Ramos (cell line): ENCODE measurements around the gene CHCHD1.
"Not testable (repeated sequence)": the region's sequence is repeated elsewhere in the genome, so short reads cannot be mapped to it uniquely, and the experiment has no call there.

Experiments used
- in situ Hi-C: fragments of 300-500 bp; cut with MboI; formaldehyde crosslinking; loops from one replicate; pipeline ENCODE4 v1.14.3; 2022; ENCODE audit warnings: low sequenced_read_pairs; ENCODE audit not compliant: unreplicated experiment

The CHCHD1 gene

GRCh38 chr10:73781879-73782748 is at the start of gene CHCHD1:
Gene CHCHD1, plus strand, starts transcription at chr10:73782048. Its CDS starts 28 bp downstream, at chr10:73782076.
- in situ Hi-C loops, result no loop called here

DNA sequence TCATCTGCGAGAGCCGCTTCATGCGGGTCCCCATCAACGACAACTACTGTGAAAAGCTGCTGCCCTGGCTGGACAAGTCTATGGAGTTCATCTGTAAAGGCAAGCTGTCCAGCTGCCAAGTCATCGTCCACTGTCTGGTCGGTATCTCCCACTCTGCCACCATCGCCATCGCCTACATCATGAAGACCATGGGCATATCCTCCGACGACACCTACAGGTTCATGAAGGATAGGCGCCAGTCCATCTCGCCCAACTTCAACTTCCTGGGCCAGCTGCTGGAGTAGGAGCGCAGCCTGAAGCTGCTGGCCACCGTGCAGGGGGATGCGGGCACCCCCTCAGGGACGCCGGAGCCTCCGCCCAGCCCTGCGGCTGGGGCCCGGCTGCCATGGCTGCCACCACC is 49.4 kb upstream of the CHCHD1 start:
- in situ Hi-C loops, result no loop called here

- in situ Hi-C loops, result no loop called here
Observed at GRCh38 chr10:73732931-73733623, 48.8 kb upstream of the CHCHD1 start.

DNA sequence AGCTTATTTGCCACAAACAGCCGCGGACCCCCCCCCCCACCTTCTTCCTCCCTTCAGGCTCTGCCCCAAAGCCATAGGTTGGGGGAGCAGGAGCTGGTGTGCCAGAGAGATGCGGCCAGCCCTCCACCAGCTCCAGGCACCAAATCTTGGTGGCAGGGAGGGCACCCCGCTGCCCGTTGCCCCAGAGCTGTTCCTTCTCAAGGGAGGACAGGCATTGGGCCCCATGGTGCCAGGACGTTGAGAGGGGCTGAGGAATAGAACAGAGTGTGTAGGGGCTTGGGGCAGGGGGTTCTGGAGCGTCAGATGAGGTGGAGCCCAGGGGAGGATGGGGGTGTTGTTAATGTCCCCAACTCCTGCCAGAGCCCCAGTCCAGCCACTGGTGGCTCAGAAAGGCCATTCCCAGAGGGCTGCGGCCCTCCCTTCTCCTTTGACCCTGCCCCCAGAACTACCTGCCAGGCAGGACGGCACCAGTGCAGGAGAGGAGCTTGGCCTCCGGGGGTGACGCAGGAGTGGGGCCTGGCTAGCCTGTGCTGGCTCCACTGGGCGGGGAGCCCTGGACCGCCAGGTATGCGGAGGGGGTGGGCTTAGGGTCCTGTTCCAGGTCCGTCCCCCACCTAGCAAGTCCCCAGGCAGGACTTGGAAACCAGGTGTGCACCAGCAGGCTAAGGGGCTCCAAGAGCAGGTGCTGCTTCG is 47.7 kb upstream of the CHCHD1 start:
- in situ Hi-C loops, result no loop called here

GRCh38 chr10:73734796-73735305 is 47.0 kb upstream of the CHCHD1 start:
- in situ Hi-C loops, result no loop called here

DNA sequence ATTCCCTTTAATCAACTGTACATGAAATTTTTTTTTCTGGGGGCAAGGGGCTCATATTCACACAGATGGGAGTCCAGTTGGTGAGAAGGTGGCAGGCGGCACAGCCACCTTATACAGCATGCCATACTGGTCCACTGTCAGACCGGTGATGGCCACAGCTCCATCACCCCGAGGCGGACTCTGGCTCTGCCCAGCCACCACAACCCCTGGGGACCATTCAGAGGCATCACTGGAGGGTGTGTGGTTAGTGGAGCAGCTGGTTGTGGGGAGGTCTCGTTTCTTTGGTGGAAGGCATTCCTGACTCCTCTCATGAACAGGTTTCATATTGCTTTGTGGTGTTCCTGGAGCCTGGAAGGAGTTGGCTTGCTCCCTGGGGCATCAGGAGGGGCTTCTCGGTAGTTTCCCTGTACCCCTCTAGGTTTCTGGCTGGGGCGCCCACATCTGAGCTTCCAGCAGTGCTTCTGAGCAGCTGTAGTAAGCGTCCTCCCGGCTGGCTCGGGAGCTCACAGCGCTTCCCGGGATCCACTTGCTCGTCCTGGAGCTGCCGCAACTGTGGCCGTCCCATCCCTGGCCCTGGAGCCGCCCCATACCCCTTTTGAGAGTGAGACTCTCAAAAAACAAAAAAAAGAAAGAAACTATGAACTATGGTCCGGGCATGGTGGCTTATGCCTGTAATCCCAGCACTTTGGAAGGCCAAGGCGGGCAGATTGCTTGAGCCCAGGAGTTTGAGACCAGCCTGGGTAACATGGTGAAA is 41.2 kb upstream of the CHCHD1 start:
- in situ Hi-C loops, result not testable (repeated sequence)

GRCh38 chr10:73742454-73742734 is 39.5 kb upstream of the CHCHD1 start:
- in situ Hi-C loops, result no loop called here

- in situ Hi-C loops, result no loop called here
Observed at GRCh38 chr10:73743327-73743904, 38.4 kb upstream of the CHCHD1 start.

DNA sequence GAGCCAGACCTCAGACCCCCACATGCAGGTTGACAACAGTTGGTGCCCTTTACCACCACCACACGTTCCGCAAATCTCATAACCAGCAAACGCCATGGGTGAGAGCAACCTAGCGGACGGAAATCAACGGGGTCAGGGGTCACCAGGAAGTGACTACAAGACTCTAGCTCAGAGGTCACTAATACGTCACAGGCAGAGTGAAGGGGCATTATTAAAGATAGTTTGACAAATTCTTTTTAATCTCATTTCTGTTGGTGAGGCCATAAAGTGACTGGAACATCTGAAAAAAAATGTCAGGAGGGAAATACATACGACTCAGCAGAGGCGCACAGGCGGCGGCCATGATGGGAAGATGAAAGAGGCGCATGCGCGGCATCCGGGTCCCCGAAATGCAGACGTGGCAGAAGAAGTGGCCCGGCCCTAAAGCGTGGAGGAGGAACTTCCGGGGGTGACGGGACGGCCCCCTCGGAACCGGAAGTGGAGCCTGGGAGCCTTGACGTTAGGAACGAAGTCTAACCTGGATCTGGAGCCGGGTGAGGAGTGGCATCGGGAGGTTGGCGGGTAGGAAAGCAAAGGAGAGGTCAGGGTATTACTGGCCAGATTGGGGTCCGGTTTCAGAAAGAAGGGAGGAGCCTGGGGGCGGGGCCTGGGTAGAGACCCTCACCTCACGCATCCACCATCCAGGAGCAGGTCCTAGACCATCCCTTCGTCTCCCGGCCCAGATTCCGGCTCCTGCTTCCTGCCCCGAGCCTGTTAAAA is 37.8 kb upstream of the CHCHD1 start, which contains the start of gene SEC24C:
SEC24C (plus strand) TSS at position 468 of the 759 bp plus-strand sequence. CDS start 2,461 bp downstream, outside the sequence.
- in situ Hi-C loops, result no loop called here

- in situ Hi-C loops, result no loop called here
Observed at GRCh38 chr10:73744664-73744975, 37.2 kb upstream of the CHCHD1 start.

DNA sequence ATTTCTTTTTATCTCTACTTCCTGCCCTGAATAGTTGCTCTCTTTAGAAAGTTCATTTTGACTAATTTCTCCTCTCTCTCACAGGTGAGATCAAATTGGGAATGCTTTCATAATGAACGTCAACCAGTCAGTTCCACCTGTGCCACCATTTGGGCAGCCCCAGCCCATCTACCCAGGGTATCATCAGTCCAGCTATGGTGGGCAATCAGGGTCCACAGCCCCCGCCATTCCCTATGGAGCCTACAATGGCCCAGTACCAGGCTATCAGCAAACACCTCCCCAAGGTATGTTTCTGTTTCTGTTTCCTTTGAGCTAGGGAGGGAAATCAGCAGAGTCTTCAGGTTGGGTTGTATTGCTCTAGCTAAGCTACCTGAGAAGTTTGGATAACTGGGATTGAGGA is 35.1 kb upstream of the CHCHD1 start:
- in situ Hi-C loops, result no loop called here

- in situ Hi-C loops, result no loop called here
Observed at GRCh38 chr10:73750819-73751218, 31.0 kb upstream of the CHCHD1 start.

DNA sequence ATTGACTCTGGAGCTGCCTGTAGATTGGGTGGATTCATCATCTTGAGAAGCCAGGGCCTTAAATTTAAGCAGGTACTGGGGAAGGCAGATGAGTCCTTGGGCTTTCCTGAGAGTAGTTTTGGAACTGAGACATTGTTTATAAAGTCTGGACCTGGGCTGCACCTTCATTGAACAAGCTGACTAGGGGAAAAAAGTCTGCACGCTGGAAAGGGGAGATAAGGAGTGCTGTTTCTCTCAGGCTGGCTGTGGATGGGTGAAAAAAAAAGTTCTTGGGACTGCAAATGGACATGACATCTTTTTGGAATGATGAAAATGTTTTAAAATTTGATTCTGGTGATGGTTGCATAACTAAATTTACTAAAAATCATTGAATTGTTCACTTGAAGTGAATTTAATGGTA is 25.7 kb upstream of the CHCHD1 start:
- in situ Hi-C loops, result no loop called here

DNA sequence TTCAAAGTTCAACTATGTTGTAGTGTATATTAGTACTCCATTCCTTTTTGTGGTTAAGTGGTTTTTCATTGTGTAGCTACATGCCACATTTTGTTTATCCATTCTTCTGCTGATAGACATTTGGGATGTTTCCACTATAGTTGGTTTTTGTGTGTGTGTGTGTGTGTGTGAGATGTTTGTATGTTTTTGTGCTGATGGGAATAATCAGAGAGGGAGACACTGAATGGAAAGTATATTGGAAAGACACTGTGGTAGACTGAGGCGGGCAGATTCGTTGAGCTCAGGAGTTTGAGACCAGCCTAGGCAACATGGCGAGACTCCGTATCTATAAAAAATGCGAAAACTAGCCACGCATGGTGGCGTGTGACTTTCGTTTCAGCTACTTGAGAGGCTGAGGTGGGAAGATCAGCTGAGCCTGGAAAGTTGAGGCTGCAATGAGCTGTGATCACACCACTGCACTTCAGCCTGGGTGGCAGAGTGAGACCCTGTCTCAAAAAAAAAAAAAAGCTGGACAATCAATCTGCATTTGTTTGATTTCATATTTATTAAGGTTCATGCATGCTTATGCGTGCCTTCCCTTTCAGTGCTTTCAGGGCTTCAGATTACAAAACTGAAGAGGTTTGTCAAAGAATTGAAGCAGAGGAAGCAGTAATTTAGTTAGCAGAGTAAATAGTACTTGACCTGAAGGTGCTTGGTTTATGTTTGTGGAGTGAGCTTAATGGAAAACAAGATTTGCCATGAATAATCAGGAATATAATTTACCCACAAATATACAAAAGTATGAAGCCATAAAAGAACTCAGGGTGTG is 22.9 kb upstream of the CHCHD1 start:
- in situ Hi-C loops, result no loop called here

- in situ Hi-C loops, result no loop called here
Observed at GRCh38 chr10:73759512-73760115, 22.2 kb upstream of the CHCHD1 start.

DNA sequence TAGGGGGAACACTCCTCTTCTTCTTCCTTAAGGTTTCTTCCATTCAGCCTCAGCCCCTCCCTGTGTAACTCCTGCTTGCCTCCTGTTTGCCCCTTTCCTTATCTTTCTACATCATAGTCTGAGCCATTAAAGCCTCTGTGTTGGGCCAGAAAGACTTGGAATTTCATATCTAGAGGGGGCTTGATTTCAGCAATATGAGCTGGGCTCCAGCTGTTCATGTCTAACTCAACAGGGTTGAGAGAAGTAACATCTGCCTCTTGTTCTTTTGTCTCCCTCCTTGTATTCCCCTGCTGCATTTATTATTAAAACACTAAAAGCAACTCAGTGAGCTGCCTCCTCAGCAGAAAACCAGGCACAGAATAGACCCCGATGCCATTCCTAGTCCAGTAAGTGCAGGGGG is 20.1 kb upstream of the CHCHD1 start:
- in situ Hi-C loops, result no loop called here

DNA sequence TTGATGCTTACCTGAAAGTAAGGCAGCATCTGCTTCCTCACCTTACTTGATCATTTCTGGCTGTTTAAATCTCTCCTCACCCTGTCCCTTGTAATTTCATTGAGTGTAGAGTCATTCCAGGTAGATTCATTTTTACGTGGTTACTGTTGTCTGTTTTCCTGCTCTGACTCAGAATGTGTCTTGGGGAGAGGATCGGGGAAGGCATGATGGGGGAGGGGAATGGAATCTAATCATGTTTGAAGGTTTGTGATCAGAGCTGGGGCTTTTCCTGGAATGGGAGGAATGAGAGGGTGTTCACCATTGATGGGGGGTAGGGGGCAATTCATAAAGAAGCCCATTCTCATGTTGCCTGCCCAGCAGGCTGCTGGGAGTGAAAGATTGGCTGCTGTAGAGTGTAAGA is 18.9 kb upstream of the CHCHD1 start:
- in situ Hi-C loops, result no loop called here

DNA sequence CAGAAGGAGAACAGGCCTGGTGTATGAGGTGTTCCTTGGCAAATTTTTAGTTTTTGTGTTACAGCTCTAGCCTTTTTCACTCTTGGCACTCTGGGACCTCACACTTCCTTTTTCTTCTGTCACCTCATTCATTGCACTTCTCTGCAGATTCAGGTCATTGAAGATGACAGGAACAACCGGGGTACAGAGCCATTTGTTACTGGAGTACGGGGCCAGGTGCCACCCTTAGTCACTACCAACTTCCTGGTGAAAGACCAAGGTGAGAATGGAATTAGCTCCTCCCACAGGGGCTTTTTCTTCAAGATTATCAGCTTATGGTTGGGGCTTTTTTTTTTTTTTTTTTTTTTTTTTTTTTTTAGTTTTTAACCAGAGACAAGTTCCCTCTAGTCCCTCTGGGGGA is 18.5 kb upstream of the CHCHD1 start:
- in situ Hi-C loops, result no loop called here
